Activated naive CD8-positive, alpha-beta T cell treated with anti-CD3 and anti-CD28 coated beads, Interleukin-2, amount 10 ng/mL, durations not matched to agents 7 days and 5 days (primary cell): ENCODE data around the gene DBX2. TPM values are rescaled to one million over a fixed set of nuclear protein-coding genes. Genes with fewer than 3 reads are reported as not detected.
A peak's percentile ranks its signal among the peaks of the same experiment; 100 is the strongest.

Experiments
- ATAC-seq: fragments of 150-1000 bp; cut with Tn5 transposase; one replicate; pipeline ENCODE4 v1.10.0; 2021; ENCODE audit warnings: low read depth, moderate library complexity
- POLR2A ChIA-PET: fragments of 350-600 bp; sonication (Branson Sonifier 250); formaldehyde crosslinking; loops from one replicate; lab custom pipeline; 2021; ENCODE audit warnings: antibody characterized with exemption; lab: Charles Lee
- DNase-seq: peaks from one replicate; pipeline ENCODE4 v3.0.0; 2021
- H3K27ac Mint-ChIP-seq: one replicate; pipeline ENCODE4 v1.8.0; 2022; ENCODE audit warnings: mild to moderate bottlenecking, mixed read lengths
- H3K27me3 Mint-ChIP-seq: one replicate; pipeline ENCODE4 v1.8.0; 2022; ENCODE audit warnings: mild to moderate bottlenecking, moderate library complexity, mixed read lengths
- H3K36me3 Mint-ChIP-seq: one replicate; pipeline ENCODE4 v1.8.0; 2021; ENCODE audit warnings: mild to moderate bottlenecking, mixed read lengths
- H3K4me1 Mint-ChIP-seq: one replicate; pipeline ENCODE4 v1.8.0; 2021; ENCODE audit warnings: mixed read lengths
- H3K4me3 Mint-ChIP-seq: one replicate; pipeline ENCODE4 v1.8.0; 2022; ENCODE audit warnings: mild to moderate bottlenecking, moderate library complexity, mixed read lengths
- H3K9me3 Mint-ChIP-seq: one replicate; pipeline ENCODE4 v1.8.0; 2021; ENCODE audit warnings: mixed read lengths
- total RNA-seq, 2 experiments: library from RNA; stranded (reverse); gene quantifications; one replicate each; pipeline ENCODE4 v1.2.3, GENCODE V29; 2021

DBX2 gene
- total RNA-seq, 2 experiments from 2014 or later, result not detected

- POLR2A ChIA-PET, result no interaction called here
- H3K4me1 Mint-ChIP-seq, result peaks cover 6% of the 10 kb centered on the region
- no peak for DNase-seq
- no peaks in the 10 kb centered on the region for H3K27me3 Mint-ChIP-seq
- H3K9me3 Mint-ChIP-seq, result peaks cover 1% of the 10 kb centered on the region
- ATAC-seq, result no peak
- H3K4me3 Mint-ChIP-seq, result no peak overlapping the region
- no peak overlapping the region for H3K27ac Mint-ChIP-seq
- H3K36me3 Mint-ChIP-seq, result no peaks in the 10 kb centered on the region
These were observed 74.7 kb downstream of the DBX2 start for GRCh38 chr12:44976246-44976645.

GRCh38 chr12:44972746-44973421, 78.0 kb downstream of the DBX2 start:
- POLR2A ChIA-PET, result no interaction called here
- ATAC-seq, result peak; percentile 69
- Mint-ChIP-seq H3K4me3 (no peak overlapping the region), H3K27me3 (no peaks in the 10 kb centered on the region), H3K4me1 (peaks cover 16% of the 10 kb centered on the region), H3K9me3 (peaks cover under 1% of the 10 kb centered on the region), H3K27ac (no peak overlapping the region), H3K36me3 (peaks cover 3% of the 10 kb centered on the region)
- no peak for DNase-seq

- Mint-ChIP-seq H3K4me3 (peak overlapping the region; percentile 76), H3K27me3 (no peaks in the 10 kb centered on the region), H3K27ac (peak overlapping the region; percentile 86), H3K9me3 (peaks cover 26% of the 10 kb centered on the region), H3K36me3 (peaks cover 26% of the 10 kb centered on the region), H3K4me1 (peaks cover 27% of the 10 kb centered on the region)
- ATAC-seq (peak; percentile 98), DNase-seq (no peak)
- POLR2A ChIA-PET, result no interaction called here
These were observed 81.9 kb downstream of the DBX2 start for GRCh38 chr12:44968965-44969364.

Other genes with a start within 250 kb of the DBX2 start
- 100 to 1,000 TPM; 147 to 161 TPM for gene NELL2, start 174.8 kb downstream of the DBX2 start, total RNA-seq
- 10 to 100 TPM; 23.1 to 24.4 TPM for gene ANO6, start 165.0 kb upstream of the DBX2 start, total RNA-seq